SW480 (cell line): Measurements from ENCODE around the gene SRC.

Experiments
- DNase-seq: peaks from one replicate; pipeline ENCODE4 v3.0.0-alpha.2; 2016; ENCODE audit warnings: low spot score

The SRC gene

DNA sequence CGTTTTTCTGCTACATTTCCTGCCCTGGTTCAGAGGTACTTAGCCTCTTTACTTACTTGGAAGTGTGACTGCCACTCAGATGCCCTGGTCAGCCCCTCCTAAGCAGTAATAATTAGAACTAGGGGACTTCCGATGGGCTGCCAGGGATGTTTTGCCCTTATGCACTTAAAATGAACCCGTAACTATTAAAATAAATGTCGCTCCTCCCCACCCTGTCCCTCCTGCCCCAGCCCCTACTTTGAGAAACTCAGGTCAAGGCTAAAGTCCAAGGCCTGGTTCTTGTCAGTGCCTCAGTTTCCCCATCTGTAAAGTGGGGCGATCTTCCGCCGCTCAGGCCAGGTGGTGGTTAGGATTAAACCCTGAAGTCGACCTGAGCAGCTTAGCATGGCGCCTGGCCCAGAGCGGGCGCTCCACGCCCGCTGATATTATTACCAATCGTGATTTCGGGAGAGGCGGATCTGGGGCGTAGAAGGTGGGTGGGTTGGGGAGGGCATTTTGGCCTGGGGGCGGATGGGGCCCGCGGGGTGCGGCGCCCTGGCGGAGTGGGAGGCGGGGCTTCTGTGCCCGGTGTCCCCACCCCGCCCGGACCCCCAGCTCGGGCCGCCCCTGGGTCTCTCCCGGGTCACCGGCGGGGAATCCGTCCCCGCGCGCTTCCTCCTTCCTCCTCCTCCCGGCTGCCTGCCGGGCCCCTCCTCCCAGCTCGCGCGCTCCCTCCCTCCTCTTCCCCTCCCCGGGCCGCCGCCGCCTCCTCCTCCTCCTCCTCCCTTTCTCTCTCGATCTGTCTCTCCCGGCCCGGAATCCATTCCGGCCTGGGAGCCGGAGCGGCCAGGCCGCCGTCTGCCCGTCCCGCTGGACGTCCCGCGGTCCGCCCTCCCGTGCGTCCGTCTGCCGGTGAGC, at the start of gene SRC:
Gene SRC, plus strand, starts transcription at position 802 of the 897 bp plus-strand sequence. CDS start 38,014 bp downstream, outside the sequence.
- DNase-seq: peak; percentile 74

DNA sequence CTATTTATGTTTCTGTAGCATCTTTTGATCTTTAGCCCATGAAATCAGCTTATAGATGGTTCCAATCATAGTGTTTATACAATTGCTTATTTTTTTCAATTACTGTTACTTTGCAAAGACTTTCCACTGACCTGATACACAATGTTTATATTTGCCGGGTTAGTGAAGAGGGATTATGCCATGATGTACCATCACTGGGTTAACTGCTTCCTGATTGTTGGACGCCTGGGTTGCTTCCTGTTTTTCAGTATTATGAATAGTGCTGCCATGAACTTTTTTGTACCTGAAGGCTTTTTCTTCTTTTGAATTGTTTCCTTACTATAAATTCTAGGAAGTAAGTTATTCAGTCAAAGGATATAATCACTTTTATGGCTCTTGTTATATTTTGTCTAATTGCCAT, 49.6 kb upstream of the SRC start:
- DNase-seq: no peak

DNA sequence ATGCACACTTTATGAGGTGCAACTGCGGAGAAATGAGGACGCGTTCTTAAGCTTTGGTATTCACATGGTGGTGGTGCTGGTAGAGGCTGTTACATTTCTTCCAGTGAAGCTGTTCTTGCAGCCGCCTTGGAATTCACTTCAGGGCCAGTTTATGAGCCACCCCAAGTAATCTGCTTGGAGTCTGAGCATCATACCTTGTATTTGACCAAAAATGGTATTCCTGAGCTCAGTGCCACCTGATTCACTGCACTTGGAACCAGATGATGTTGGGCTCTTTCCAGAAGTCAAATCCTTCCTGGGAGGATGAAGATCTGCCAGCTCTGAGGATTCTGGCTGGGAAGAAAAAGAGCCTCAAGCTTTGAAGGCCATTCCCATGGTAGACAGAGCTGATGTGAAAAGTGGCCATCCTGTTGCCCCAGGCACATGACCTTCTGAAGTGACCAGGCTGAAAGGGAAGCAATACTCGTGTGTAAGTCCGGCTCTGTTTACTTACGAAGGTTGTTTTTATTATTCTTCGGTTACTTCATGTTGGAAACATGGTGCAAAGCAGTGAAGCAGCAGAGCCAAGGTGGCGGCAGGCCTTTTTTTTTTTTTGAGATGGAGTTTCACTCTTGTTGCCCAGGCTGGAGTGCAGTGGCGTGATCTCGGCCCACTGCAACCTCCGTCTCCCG, 48.7 kb upstream of the SRC start:
- no peak for DNase-seq

DNA sequence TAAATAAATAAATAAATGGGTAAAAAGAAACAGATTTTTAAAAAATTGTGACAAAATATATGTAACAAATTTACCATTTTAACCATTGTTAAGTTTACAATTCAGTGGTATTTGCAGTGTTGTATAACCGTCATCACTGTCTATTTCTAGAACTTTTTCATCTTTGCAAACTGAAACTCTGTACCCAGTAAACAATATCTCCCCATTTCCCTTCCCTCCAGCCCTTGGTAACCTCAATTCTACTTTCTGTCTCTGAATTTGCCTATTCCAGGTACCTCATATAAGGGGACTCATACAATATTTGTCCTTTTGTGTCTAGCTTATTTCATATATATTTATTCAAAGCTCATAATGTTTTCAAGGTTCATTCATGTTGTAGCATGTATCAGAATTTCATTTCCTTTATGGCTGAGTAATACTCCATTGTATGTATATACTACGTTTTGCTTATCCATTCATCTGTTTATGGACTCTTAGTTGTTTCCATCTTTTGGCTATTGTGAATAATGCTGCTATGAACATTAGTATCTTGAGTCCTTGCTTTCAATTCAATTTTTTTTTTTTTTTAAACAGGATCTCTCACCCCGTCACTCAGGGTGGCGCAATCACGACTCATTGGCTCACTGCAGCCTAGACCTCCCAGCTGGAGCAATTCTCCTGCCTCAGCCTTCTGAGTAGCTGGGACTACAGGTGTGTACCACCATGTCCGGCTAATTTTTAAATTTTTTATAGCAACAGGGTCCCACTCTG, 47.6 kb upstream of the SRC start:
- DNase-seq: no peak

DNA sequence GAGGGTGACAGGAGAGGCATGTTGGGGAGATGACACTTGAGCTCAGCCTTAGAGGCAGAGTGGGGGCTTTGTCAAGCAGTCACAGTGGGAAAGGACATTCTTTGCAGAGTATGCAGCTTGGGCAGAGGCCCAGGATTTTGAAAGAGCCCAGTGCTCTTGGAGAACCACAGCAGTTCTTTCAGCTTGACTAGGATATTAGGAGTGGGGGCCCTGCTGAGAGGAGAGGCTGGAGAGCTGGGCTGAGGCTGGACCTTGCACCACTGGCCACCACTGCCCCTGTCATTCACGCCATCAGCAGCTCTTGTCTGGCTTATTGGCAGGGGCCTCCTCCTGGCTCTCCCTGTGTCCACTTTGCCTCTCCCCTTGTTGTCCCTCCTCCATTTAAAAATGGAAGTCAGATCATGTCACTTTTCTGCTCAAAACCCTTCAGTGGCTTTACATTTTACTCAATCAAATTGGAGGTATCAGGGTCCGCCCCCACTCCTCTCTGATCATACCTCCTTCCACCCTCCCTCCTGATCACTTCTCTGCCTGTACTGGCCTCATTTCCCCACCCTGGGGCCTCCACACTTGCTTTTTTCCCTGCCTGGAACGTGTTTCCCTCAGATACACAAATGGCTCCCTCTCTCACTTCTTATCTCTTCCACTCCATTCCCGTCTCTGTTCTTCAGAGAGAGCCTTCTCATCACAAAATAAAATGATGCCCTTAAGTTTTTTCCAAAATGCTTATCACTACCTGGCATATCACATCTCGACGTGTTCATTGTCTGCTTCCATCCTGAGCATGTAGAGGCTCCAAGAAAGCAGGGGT, 46.0 kb upstream of the SRC start:
- no peak for DNase-seq

DNA sequence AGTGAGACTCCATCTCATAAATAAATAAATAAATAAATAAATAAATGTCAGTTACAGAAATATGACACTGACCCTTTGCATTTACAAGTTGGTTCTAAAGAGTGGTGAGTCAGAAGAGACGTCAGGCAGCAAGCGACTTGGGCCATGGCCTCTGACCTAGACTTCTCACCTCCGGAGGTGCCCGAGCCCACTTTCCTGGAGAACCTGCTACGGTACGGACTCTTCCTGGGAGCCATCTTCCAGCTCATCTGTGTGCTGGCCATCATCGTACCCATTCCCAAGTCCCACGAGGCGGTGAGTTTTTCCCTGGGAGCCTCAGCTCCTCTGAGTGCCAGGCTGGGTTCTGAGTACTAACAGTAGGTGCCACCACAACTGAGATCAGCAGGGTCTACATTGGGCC, 44.8 kb upstream of the SRC start:
- DNase-seq: no peak

DNA sequence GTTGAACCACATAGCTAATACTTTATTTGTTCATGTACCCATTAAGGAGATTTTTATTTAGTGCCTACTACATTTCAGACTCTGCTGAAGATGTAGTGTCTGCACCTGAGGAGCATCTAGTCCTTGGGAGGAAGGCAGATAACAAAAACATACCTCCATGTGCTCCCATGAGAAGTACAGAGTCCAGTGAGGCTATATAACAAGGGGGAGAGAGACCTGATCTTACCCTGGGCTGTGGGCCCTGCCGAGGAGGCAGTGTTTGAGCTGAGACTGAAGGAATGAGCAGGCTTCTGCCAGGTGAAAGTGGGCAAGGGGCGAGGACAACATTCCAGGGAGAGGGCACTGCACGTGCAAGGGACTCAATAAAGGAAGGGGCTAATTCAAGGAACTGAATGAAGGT, 44.4 kb upstream of the SRC start:
- DNase-seq: no peak

DNA sequence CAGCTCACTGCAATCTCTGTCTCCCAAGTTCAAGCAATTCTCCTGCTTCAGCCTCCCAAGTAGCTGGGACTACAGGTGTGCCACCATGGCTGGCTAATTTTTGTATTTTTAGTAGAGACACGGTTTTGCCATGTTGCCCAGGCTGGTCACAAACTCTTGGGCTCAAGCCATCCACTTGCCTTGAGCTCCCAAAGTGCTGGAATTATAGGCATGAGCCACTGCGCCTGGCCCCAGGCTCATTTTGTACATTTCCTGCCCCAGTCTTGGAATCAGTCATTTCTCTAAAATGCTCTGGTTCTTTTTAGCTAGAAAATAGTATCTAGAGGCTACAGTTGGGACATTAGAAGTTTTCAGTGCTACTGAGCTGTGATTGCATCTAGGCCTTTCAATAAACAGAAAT, 43.0 kb upstream of the SRC start:
- no peak for DNase-seq

DNA sequence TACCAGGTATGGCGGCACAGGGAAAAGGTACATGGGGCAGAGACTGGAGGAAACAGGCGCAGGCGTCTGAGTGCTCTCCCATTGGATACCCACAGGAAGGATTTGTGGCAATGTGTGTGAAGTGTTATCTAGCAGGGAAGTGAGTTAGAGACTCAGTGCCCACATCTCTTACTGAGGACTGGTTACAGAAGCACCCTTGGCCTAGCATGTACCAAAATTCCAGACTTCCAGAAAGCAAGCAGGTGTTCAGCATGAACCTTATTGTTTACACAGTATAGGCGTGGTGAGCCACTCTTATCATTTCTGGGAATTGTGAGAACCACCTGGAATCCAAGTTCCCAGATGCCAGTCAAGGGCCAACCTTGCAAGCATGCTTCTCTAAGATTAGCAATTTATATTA, 42.3 kb upstream of the SRC start:
- no peak for DNase-seq

DNA sequence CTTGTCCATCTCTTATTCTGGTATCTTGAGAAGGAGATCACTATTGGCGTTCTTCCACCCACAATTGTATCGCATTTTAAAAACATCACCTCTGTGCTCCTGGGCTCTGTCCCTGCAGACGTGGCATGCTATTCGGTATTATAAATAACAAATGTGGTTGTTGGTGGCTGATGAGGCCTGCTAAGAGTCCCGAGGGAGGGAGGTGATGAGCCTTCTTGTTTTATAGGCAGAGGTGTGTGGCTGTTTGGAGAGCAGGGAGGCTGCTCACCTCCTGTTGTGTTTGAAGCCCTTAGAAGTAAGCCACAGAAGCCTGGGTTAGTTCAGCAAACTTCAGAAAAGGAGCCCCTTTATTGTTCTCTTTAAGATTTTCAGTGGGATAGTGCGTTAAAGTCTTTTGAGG, 40.9 kb upstream of the SRC start:
- DNase-seq: no peak

DNA sequence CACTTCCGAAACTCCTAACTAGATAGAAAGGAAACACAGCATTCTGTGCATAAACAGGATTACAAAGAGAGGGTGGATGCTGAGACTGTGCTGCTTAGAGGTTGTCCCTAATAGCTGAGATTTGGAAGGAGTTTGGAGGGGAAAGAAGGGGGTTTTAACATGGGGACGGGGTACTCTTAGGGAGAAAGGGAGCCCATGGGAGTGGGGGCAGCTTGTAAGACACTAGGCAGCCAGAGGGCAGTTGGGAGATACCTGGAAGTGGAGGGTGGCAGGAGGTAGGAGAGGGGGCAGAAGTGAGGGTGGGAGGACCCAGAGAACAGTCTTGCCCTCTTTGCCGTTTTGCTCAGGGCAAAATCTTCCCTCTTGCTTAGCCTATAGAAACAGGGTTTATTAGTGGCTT, 40.1 kb upstream of the SRC start:
- DNase-seq: no peak

DNA sequence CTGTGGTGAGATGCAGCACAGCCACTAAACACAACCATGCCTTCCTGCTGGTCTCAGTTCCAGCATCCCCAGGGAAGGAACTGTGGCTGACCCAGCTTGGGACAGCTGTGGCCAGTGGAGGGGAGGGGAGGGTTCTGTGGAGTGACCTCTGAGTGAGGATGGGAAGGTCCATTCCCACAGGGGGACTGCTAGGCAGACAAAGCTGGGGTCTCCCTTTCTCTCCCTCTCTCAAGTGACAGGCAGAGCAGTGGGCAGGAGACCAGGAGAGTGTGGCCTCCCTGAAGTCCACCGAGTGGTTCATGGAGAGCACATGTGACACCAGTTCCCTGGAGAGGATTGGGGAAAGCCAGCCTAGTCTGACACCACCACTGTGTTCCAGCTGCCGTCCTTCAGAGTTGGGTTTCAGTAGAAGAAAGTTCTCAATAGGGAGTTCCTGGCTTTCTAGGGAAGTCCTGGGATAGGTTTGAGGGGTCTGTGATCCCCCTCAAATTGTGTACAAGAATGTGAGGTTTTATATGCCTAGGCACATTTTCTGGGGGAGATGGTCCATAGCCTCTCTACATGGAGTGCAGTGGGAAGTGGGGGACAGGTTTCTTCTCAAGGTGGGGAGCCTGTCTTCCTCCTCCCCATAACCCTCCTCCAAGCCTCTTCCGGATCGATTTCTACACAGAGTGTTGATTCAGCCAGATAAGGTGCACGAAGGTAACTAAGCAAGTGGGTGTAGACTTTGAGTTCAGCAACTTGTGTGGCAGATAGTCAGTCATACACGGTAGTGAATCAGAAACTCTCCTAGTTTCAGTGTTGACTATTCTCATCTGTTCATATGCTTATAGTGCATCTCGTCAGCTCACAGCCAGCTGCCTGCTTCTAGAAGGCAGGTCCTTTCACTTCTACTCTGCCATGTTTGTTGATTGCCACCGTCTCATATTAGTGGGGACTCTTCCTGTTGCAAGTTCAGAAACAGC, 37.6 kb upstream of the SRC start:
- no peak for DNase-seq

DNA sequence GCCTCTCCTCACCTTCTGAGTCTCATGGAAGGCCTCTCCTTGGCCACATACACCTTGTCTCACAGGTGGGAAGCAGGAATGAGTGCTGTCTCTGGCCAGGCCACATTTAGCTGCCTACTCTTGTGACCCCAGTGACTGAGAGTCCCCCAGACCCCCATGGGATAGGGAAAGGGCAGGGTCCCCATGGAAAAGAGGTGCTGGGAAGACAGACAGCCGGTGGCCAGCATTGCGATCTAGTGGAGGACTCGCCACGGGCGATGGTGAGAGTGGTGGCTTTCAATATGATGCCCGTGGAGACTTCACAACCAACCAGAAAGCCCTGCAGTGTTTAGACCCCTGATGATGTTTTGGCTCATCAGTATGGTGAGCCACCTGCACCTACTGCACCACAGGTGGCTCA, 36.6 kb upstream of the SRC start:
- no peak for DNase-seq

DNA sequence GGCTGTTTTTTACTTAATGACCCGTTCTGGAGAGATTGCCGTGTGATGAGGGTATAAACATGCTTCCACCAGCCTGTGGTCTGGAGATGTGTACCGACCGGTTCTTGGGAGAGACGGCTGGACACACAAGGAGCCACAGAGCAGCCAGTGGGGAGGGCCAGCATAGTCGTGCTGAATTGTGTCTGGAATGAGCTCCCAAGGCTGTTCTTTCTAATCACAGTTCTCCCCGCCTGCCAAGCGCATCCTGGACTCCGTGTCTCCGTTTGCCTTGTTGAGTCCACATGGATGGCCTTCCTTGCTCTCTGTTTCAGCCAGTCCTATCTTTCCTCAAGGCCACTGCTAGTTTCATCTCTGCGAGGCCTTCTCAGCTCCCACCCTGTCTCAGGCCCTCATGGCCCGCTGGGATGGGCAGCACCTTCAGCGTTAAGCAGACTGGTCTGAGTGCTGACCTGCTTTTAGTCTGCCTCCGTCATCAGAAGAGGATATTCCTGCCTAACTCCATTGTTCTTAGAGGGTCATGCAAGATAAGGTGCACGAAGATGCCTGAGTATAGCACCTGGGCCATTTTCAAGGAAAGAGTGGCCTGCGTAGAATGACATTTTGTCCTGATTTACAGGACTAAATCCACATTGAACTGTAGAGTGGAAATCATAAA, 35.9 kb upstream of the SRC start:
- DNase-seq: no peak

DNA sequence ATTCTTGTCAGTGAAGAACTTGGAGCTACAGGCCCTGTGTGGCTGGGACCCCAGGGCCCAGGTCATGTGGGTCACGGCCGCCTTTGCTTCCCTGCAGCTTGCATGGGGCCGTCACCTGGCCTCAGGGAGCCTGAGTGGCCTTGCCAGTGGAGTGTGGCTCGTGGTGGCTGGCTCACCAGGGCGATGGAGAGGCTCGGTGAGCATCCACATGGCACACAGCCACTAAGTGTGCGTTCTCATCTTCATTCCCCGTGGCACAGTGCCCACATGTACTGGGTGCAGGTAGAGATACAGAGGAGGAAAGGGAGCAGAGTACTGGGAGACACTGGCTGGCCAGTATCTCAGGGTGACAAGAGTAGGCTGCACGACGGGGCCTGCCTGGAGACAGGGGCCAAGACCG, 35.0 kb upstream of the SRC start:
- no peak for DNase-seq

DNA sequence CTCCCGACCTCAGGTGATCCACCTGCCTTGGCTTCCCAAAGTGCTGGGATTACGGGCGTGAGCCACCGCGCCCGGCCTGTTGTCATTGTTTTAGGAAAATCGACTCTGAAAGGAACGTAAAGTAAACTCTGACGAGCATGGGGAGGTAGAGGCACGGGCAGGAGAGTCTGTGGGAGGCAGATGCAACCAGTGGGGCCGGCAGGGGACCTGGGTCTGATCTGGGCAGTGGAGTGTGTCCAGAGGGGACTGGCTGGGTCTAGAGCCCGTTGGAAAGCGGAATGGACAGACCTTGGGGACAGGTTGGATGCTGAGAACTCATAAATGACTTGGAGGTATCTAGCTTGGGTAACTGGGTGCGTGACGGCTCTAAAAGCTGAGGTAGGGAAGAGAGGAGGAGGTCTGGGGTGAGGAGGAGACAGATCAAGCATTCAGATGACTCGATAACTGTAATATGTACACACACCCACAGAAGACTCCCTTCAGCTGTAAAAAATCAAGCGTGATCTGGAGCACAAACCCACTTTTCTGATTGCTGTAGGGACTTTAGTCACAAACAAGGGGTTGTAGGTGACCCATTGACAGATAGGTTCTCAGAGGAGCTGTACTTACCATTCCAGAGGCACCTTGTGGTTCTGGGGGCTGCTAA, 34.1 kb upstream of the SRC start:
- DNase-seq: no peak

DNA sequence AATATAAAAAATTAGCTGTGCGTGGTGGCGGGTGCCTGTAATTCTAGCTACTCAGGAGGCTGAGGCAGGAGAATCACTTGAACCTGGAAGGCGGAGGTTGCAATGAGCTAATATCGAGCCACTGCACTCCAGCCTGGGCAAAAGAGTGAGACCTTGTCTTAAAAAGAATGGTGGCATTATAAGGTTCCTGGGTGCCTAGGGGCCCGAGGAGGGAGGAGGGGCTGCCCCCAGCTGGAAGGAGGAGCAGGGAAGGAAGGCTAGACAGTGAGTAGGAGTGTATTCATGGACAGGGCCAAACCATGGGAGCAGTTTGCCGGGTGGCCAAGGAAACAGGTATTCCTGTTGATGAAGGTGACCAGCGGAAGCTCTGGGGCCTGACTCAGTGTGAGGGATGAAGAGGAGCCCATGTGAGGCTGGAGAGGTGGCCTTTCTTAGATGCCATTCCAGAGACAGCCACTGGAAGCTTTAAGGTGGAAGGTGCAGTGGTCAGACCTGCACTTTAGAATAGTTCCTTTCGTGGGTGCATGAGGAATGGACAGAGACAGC, 32.3 kb upstream of the SRC start:
- no peak for DNase-seq

DNA sequence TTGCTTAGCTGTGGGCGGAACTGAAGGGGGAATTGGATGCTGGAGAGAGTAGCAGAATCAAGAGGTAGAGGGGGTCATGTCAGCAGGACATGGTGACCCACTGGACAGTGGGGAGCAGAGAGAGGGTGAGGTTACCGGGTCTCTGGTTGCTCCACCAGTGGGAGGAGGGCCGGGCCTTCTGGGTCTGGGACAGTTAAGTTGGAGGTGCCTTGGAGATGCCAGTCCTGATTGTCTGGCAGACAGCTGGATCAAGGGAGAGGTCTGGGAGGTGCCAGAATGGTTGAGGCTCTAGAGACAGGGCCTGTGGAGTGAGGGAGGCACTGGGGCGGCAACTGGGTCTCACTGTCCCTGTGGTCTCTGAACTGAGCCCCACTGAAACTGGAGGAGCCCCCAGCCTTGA, 31.8 kb upstream of the SRC start:
- DNase-seq: no peak

DNA sequence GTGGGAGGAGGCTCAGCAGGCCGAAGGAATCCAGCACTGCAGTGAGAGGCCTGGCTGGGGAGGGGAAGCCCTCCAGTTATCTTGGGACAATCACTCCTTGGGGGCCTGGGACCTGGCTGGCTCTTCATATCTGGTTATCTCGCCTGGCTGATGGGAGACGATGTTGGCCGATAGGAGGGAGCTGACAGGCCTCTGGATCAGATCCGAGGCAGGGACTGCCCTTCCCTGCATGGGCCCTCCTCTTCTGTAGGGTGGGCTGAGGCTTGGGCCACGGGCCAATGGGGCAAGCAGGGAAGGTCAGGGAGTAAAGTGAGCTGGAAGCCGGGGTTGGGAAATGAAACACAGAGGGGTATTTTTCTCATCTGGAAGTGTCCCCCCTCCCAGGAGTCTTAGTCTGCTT, 31.3 kb upstream of the SRC start:
- DNase-seq: no peak
